H9 (cell line): ENCODE data around the gene PDHX. TPM values are rescaled to one million over a fixed set of nuclear protein-coding genes. Genes with fewer than 3 reads are reported as not detected.

Source experiments
- DNase-seq: peaks from one replicate; pipeline ENCODE4 v3.0.0-alpha.2; 2017
- H2AFZ ChIP-seq: one replicate; pipeline ENCODE4 v1.6.1; 2013; ENCODE audit warnings: mild to moderate bottlenecking, low read length, control low read depth, moderate library complexity
- H2AK5ac ChIP-seq: 2 replicates; pipeline ENCODE4 v1.6.1; 2013; ENCODE audit warnings: low read length, control low read depth, mixed read lengths; ENCODE audit not compliant: insufficient read length
- H2BK120ac ChIP-seq: one replicate; pipeline ENCODE4 v1.6.1; 2013; ENCODE audit warnings: low read depth, mild to moderate bottlenecking, low read length, control low read depth, inconsistent platforms; ENCODE audit not compliant: poor library complexity, severe bottlenecking
- H2BK12ac ChIP-seq: 2 replicates; pipeline ENCODE4 v1.6.1; 2013; ENCODE audit warnings: low read length, control low read depth, mixed read lengths, low read depth; ENCODE audit not compliant: insufficient read length
- H2BK15ac ChIP-seq: 2 replicates; pipeline ENCODE4 v1.6.1; 2013; ENCODE audit warnings: low read depth, low read length, control low read depth
- H2BK20ac ChIP-seq: one replicate; pipeline ENCODE4 v1.6.1; 2013; ENCODE audit warnings: low read depth, mild to moderate bottlenecking, low read length, control low read depth, inconsistent platforms; ENCODE audit not compliant: poor library complexity, severe bottlenecking
- H2BK5ac ChIP-seq: 2 replicates; pipeline ENCODE4 v1.6.1; 2013; ENCODE audit warnings: low read length, control low read depth, mixed read lengths; ENCODE audit not compliant: insufficient read length
- H3K14ac ChIP-seq: 2 replicates; pipeline ENCODE4 v1.6.1; 2013; ENCODE audit warnings: low read length, control low read depth; ENCODE audit not compliant: insufficient read depth
- H3K18ac ChIP-seq: 2 replicates; pipeline ENCODE4 v1.6.1; 2013; ENCODE audit warnings: low read depth, mild to moderate bottlenecking, mixed read lengths, low read length, control low read depth; ENCODE audit not compliant: insufficient read length
- H3K23ac ChIP-seq: 2 replicates; pipeline ENCODE4 v1.6.1; 2013; ENCODE audit warnings: low read length, control low read depth, mixed read lengths, low read depth; ENCODE audit not compliant: insufficient read length
- H3K23me2 ChIP-seq: 2 replicates; pipeline ENCODE4 v1.6.1; 2013; ENCODE audit warnings: low read depth, mild to moderate bottlenecking, mixed read lengths, low read length, control low read depth; ENCODE audit not compliant: insufficient read length, poor library complexity, severe bottlenecking
- H3K27ac ChIP-seq: 2 replicates; pipeline ENCODE4 v1.5.1; 2013; ENCODE audit warnings: low read length, control low read depth, mixed read lengths, low read depth; ENCODE audit not compliant: insufficient read length
- H3K27me3 ChIP-seq: 2 replicates; pipeline ENCODE4 v1.6.1; 2013; ENCODE audit warnings: low read length, control low read depth, inconsistent platforms; ENCODE audit not compliant: insufficient read depth
- H3K4ac ChIP-seq: 2 replicates; pipeline ENCODE4 v1.6.1; 2013; ENCODE audit warnings: low read depth, mild to moderate bottlenecking, control low read depth, inconsistent platforms, low read length, moderate library complexity
- H3K4me1 ChIP-seq: 2 replicates; pipeline ENCODE4 v1.6.1; 2013; ENCODE audit warnings: low read length, control low read depth, inconsistent platforms; ENCODE audit not compliant: insufficient read depth
- H3K4me2 ChIP-seq: 2 replicates; pipeline ENCODE4 v1.6.1; 2013; ENCODE audit warnings: low read length, control low read depth, mixed read lengths; ENCODE audit not compliant: insufficient read length, insufficient read depth
- H3K56ac ChIP-seq: 2 replicates; pipeline ENCODE4 v1.6.1; 2013; ENCODE audit warnings: low read depth, mild to moderate bottlenecking, mixed read lengths, low read length, control low read depth; ENCODE audit not compliant: insufficient read length
- H3K79me1 ChIP-seq: 2 replicates; pipeline ENCODE4 v1.6.1; 2013; ENCODE audit warnings: low read depth, mild to moderate bottlenecking, moderate library complexity, low read length, control low read depth, inconsistent platforms; ENCODE audit not compliant: insufficient read depth, poor library complexity, severe bottlenecking
- H3K79me2 ChIP-seq: 2 replicates; pipeline ENCODE4 v1.6.1; 2013; ENCODE audit warnings: low read length, control low read depth, inconsistent platforms; ENCODE audit not compliant: insufficient read depth
- H3K9ac ChIP-seq: 2 replicates; pipeline ENCODE4 v1.6.1; 2013; ENCODE audit warnings: low read length, control low read depth, mixed read lengths; ENCODE audit not compliant: insufficient read length; ENCODE audit errors: extremely low read depth
- H3K9me3 ChIP-seq: one replicate; pipeline ENCODE4 v1.6.1; 2013; ENCODE audit warnings: low read depth, low read length, inconsistent platforms; ENCODE audit not compliant: control insufficient read depth
- H3T11ph ChIP-seq: one replicate; pipeline ENCODE4 v1.6.1; 2013; ENCODE audit warnings: mild to moderate bottlenecking, low read length, control low read depth, inconsistent platforms
- H4K20me1 ChIP-seq: one replicate; pipeline ENCODE4 v1.6.1; 2013; ENCODE audit not compliant: control insufficient read depth, insufficient read length, insufficient read depth
- H4K5ac ChIP-seq: 2 replicates; pipeline ENCODE4 v1.6.1; 2013; ENCODE audit warnings: low read depth, mild to moderate bottlenecking, mixed read lengths, low read length, control low read depth; ENCODE audit not compliant: insufficient read length
- H4K8ac ChIP-seq: replicated peaks from 2 replicates; pipeline ENCODE4 v1.6.1; 2013; ENCODE audit warnings: low read length, control low read depth, mixed read lengths, low read depth; ENCODE audit not compliant: insufficient read length
- H4K91ac ChIP-seq: 2 replicates; pipeline ENCODE4 v1.6.1; 2013; ENCODE audit warnings: low read depth, mild to moderate bottlenecking, moderate library complexity, mixed read lengths, low read length, control low read depth; ENCODE audit not compliant: insufficient read length
- H3K27ac Mint-ChIP-seq, 3 experiments: 2 replicates in 2 of 3; 3 replicates in 1 of 3; pipeline ENCODE4 v1.8.0; 2020 to 2021; ENCODE audit warnings: mixed read lengths in 3 of 3, mild to moderate bottlenecking in 1 of 3, moderate library complexity in 1 of 3
- H3K27me3 Mint-ChIP-seq: 2 replicates; pipeline ENCODE4 v1.8.0; 2021; ENCODE audit warnings: low read depth, mild to moderate bottlenecking, moderate library complexity, mixed read lengths
- H3K36me3 Mint-ChIP-seq, 3 experiments: 2 replicates in 2 of 3; 3 replicates in 1 of 3; pipeline ENCODE4 v1.8.0; 2020 to 2021; ENCODE audit warnings: low read depth in 3 of 3, mixed read lengths in 3 of 3; ENCODE audit not compliant: insufficient read depth in 1 of 3
- H3K4me1 Mint-ChIP-seq, 2 experiments: 2 replicates each; pipeline ENCODE4 v1.8.0; 2020; ENCODE audit warnings: mixed read lengths in 2 of 2
- H3K4me3 Mint-ChIP-seq, 2 experiments: 2 replicates in 1 of 2; 3 replicates in 1 of 2; pipeline ENCODE4 v1.8.0; 2020 to 2021; ENCODE audit warnings: mild to moderate bottlenecking in 2 of 2, mixed read lengths in 2 of 2, moderate library complexity in 1 of 2
- H3K9me3 Mint-ChIP-seq, 2 experiments: 2 replicates in 1 of 2; 3 replicates in 1 of 2; pipeline ENCODE4 v1.8.0; 2020; ENCODE audit warnings: mild to moderate bottlenecking in 2 of 2, mixed read lengths in 2 of 2, moderate library complexity in 1 of 2
- total RNA-seq: library from RNA; stranded (reverse); gene quantifications from 2 replicates; pipeline ENCODE4 v1.2.1, GENCODE V29; 2021
- TF ChIP-seq, protein P1 (sequence below): fragments of 200-600 bp; sonication (generic); conservative IDR thresholded peaks from 3 replicates; pipeline ENCODE4 v1.8.0; 2021; ENCODE audit warnings: antibody characterized with exemption, mild to moderate bottlenecking

The PDHX gene
- total RNA-seq, 1 experiment from 2014 or later, result 40.1 TPM

GRCh38 chr11:34962034-34962433 lies 45.6 kb downstream of the PDHX start:
- Histone ChIP-seq H2AK5ac (no peak overlapping the region), H3K4ac (no peak overlapping the region), H2BK5ac (no peak overlapping the region), H2BK120ac (no peak overlapping the region), H2BK15ac (no peak overlapping the region), H4K8ac (no peak overlapping the region), H3K27me3 (no peaks in the 10 kb centered on the region), H3K14ac (no peak overlapping the region), H3K4me1 (no peaks in the 10 kb centered on the region), H3K56ac (no peak overlapping the region), H3K18ac (no peak overlapping the region), H3K27ac (no peak overlapping the region), H3K9me3 (no peaks in the 10 kb centered on the region), H3K23ac (no peak overlapping the region), H3K79me1 (no peaks in the 10 kb centered on the region), H3K23me2 (no peaks in the 10 kb centered on the region), H3K79me2 (no peaks in the 10 kb centered on the region), H2AFZ (no peak overlapping the region), H3K9ac (no peak overlapping the region), H2BK12ac (no peak overlapping the region), H2BK20ac (no peak overlapping the region), H4K5ac (no peak overlapping the region), H4K91ac (no peak overlapping the region), H3K4me2 (no peak overlapping the region), H3T11ph (no peak overlapping the region), H4K20me1 (no peaks in the 10 kb centered on the region)
- Mint-ChIP-seq H3K9me3 (no peaks in the 10 kb centered on the region), H3K27me3 (no peaks in the 10 kb centered on the region), H3K36me3 (peaks cover 6 to 29% (median 7%) of the 10 kb centered on the region in 3 experiments; a peak in 6 of 7 replicates), H3K4me1 (peaks cover under 1 to 1% of the 10 kb centered on the region in 2 experiments), H3K4me3 (no peak overlapping the region), H3K27ac (no peak overlapping the region)
- DNase-seq, result no peak
- TF ChIP-seq, protein P1, sequence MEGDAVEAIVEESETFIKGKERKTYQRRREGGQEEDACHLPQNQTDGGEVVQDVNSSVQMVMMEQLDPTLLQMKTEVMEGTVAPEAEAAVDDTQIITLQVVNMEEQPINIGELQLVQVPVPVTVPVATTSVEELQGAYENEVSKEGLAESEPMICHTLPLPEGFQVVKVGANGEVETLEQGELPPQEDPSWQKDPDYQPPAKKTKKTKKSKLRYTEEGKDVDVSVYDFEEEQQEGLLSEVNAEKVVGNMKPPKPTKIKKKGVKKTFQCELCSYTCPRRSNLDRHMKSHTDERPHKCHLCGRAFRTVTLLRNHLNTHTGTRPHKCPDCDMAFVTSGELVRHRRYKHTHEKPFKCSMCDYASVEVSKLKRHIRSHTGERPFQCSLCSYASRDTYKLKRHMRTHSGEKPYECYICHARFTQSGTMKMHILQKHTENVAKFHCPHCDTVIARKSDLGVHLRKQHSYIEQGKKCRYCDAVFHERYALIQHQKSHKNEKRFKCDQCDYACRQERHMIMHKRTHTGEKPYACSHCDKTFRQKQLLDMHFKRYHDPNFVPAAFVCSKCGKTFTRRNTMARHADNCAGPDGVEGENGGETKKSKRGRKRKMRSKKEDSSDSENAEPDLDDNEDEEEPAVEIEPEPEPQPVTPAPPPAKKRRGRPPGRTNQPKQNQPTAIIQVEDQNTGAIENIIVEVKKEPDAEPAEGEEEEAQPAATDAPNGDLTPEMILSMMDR, result no peak
